ENCODE results near the gene ITM2B. TPM values are rescaled to one million over a fixed set of nuclear protein-coding genes. Genes with fewer than 3 reads are reported as not detected.

ITM2B gene
- total RNA-seq, 1 donor from 2014 or later = 127 TPM

GRCh38 chr13:48220592-48220980, 12.4 kb upstream of the ITM2B start:
- Mint-ChIP-seq H3K4me3 (no peak overlapping the region), H3K27ac (ENCODE audit: unreplicated experiment) (no peak overlapping the region), H3K4me1 (peaks cover 4% of the 10 kb centered on the region)

GRCh38 chr13:48220981-48221685, 11.9 kb upstream of the ITM2B start:
- H3K36me3 Mint-ChIP-seq (ENCODE audit: low read depth) = peaks cover 2% of the 10 kb centered on the region
- TF ChIP-seq CTCF (conservative IDR thresholded peaks at IDR 0.05) = no peak
- H3K27ac Mint-ChIP-seq (ENCODE audit: unreplicated experiment) = no peak overlapping the region
- H3K9me3 Mint-ChIP-seq = peaks cover 3% of the 10 kb centered on the region
- DNase-seq (ENCODE audit: low read depth, low spot score) = no peak
- no peaks in the 10 kb centered on the region for H3K27me3 Mint-ChIP-seq (ENCODE audit: low read depth)
- no peak overlapping the region for H3K4me3 Mint-ChIP-seq
- peaks cover 4% of the 10 kb centered on the region for H3K4me1 Mint-ChIP-seq

More at GRCh38 chr13:48220592-48220980, 12.4 kb upstream of the ITM2B start:
- DNase-seq (ENCODE audit: low read depth, low spot score) = no peak
- Mint-ChIP-seq H3K27me3 (ENCODE audit: low read depth) (no peaks in the 10 kb centered on the region), H3K9me3 (peaks cover 6% of the 10 kb centered on the region), H3K36me3 (ENCODE audit: low read depth) (peaks cover 2% of the 10 kb centered on the region)
- TF ChIP-seq CTCF (conservative IDR thresholded peaks at IDR 0.05) = no peak

GRCh38 chr13:48221686-48222187, 11.3 kb upstream of the ITM2B start:
- Mint-ChIP-seq H3K36me3 (ENCODE audit: low read depth) (peaks cover 2% of the 10 kb centered on the region), H3K4me1 (peaks cover 4% of the 10 kb centered on the region), H3K27ac (ENCODE audit: unreplicated experiment) (no peak overlapping the region), H3K27me3 (ENCODE audit: low read depth) (no peaks in the 10 kb centered on the region), H3K9me3 (peaks cover 3% of the 10 kb centered on the region), H3K4me3 (no peak overlapping the region)
- TF ChIP-seq CTCF (conservative IDR thresholded peaks at IDR 0.05) = no peak
- no peak for DNase-seq (ENCODE audit: low read depth, low spot score)

GRCh38 chr13:48222358-48223301, 10.4 kb upstream of the ITM2B start:
- peaks cover 4% of the 10 kb centered on the region for H3K4me1 Mint-ChIP-seq
- H3K4me3 Mint-ChIP-seq = no peak overlapping the region
- H3K27ac Mint-ChIP-seq (ENCODE audit: unreplicated experiment) = no peak overlapping the region
- H3K27me3 Mint-ChIP-seq (ENCODE audit: low read depth) = peaks cover under 1% of the 10 kb centered on the region
- H3K9me3 Mint-ChIP-seq = peaks cover 3% of the 10 kb centered on the region
- H3K36me3 Mint-ChIP-seq (ENCODE audit: low read depth) = peaks cover under 1% of the 10 kb centered on the region
- DNase-seq (ENCODE audit: low read depth, low spot score) = no peak
- TF ChIP-seq CTCF (conservative IDR thresholded peaks at IDR 0.05) = no peak

GRCh38 chr13:48224701-48225100, 8.3 kb upstream of the ITM2B start:
- H3K9me3 Mint-ChIP-seq = peaks cover 3% of the 10 kb centered on the region
- no peak for TF ChIP-seq CTCF (conservative IDR thresholded peaks at IDR 0.05)
- H3K4me3 Mint-ChIP-seq = no peak overlapping the region
- peaks cover 3% of the 10 kb centered on the region for H3K27me3 Mint-ChIP-seq (ENCODE audit: low read depth)
- H3K36me3 Mint-ChIP-seq (ENCODE audit: low read depth) = no peaks in the 10 kb centered on the region
- DNase-seq (ENCODE audit: low read depth, low spot score) = no peak
- H3K4me1 Mint-ChIP-seq = peaks cover 4% of the 10 kb centered on the region
- no peak overlapping the region for H3K27ac Mint-ChIP-seq (ENCODE audit: unreplicated experiment)

Data from neural crest cell (in vitro differentiated cells).